HCT116 (cell line): ENCODE data around the gene DGKZ. TPM values are rescaled to one million over a fixed set of nuclear protein-coding genes. Genes with fewer than 3 reads are reported as not detected.

Experiments
- ATAC-seq: fragments of 200-7000 bp; cut with Tn5 transposase; 2 replicates; pipeline ENCODE4 v1.9.1; 2020; ENCODE audit warnings: mild to moderate bottlenecking, moderate library complexity
- BruUV-seq: library from RNA; stranded (reverse); fragments of 400-500 nt; replicated peaks from 2 replicates; lab custom pipeline; 2021; lab: Mats Ljungman, UMichigan
- CTCF ChIA-PET: fragments of 300-600 bp; sonication (Branson Sonifier 250); formaldehyde crosslinking; loops from one replicate; lab custom pipeline; 2021; ENCODE audit warnings: antibody characterized with exemption; lab: Charles Lee
- POLR2A ChIA-PET: fragments of 300-600, 350-600 bp; sonication (Branson Sonifier 250); formaldehyde crosslinking; loops from one replicate; lab custom pipeline; 2021; ENCODE audit warnings: antibody characterized with exemption; lab: Charles Lee
- RAD21 ChIA-PET, 2 experiments: fragments of 300-600 bp; sonication (Branson Sonifier 250); formaldehyde crosslinking; loops; one replicate each; lab custom pipeline; 2023; ENCODE audit warnings: low total read pairs in 2 of 2; ENCODE audit not compliant: uncharacterized antibody in 2 of 2, unreplicated experiment in 2 of 2, low non-redundant PET in 1 of 2; lab: Charles Lee
- DNase-seq: peaks from one replicate; pipeline ENCODE4 v3.0.0-alpha.2; 2010; ENCODE audit warnings: low read depth, low spot score
- H2AFZ ChIP-seq: fragments of 200-600 bp; shearing (Covaris generic), sonication (generic); 2 replicates; pipeline ENCODE4 v1.6.1; 2017; ENCODE audit warnings: low read depth, mixed run types, mixed read lengths, antibody characterized with exemption, low read length; ENCODE audit not compliant: poor library complexity, severe bottlenecking
- H3K27ac ChIP-seq: 2 replicates; pipeline ENCODE4 v1.5.1; 2012; ENCODE audit warnings: low read depth, low read length
- H3K27me3 ChIP-seq: fragments of 200-600 bp; sonication (generic); 2 replicates; pipeline ENCODE4 v1.6.1; 2016; ENCODE audit warnings: mixed run types, low read length, mixed read lengths; ENCODE audit not compliant: insufficient read depth
- H3K36me3 ChIP-seq, 2 experiments: fragments of 200-500 bp in 1 of 2; fragments of 200-600 bp in 1 of 2; sonication (Bioruptor generic) in 1 of 2; sonication (generic) in 1 of 2; 2 replicates each; pipeline versions ENCODE4 v1.5.1 to v1.6.1; 2014 to 2016; ENCODE audit warnings: low read length in 2 of 2, inconsistent platforms in 1 of 2, mixed read lengths in 1 of 2, mixed run types in 1 of 2; ENCODE audit not compliant: insufficient read depth in 2 of 2, control insufficient read depth in 1 of 2
- H3K4me1 ChIP-seq, 2 experiments: fragments of 200-600 bp in 1 of 2; sonication (generic) in 1 of 2; 2 replicates each; pipeline versions ENCODE4 v1.5.1 to v1.6.1; 2012 to 2017; ENCODE audit warnings: low read length in 2 of 2, inconsistent platforms in 1 of 2, mild to moderate bottlenecking in 1 of 2, mixed read lengths in 1 of 2, mixed run types in 1 of 2, moderate library complexity in 1 of 2; ENCODE audit not compliant: insufficient read depth in 2 of 2, control insufficient read depth in 1 of 2
- H3K4me2 ChIP-seq: fragments of 200-600 bp; sonication (generic); 2 replicates; pipeline ENCODE4 v1.6.1; 2017; ENCODE audit warnings: mixed run types, low read length, mixed read lengths
- H3K4me3 ChIP-seq, 2 experiments: fragments of 200-600 bp in 1 of 2; sonication (generic) in 1 of 2; replicated peaks in 1 of 2; 2 replicates each; pipeline ENCODE4 v1.5.1; 2011 to 2016; ENCODE audit warnings: low read length in 2 of 2, control low read depth in 1 of 2, low read depth in 1 of 2, mild to moderate bottlenecking in 1 of 2, mixed read lengths in 1 of 2, mixed run types in 1 of 2
- H3K79me2 ChIP-seq: fragments of 200-600 bp; sonication (generic); 2 replicates; pipeline ENCODE4 v1.6.1; 2017; ENCODE audit warnings: mild to moderate bottlenecking, mixed run types, low read length, moderate library complexity, mixed read lengths; ENCODE audit not compliant: insufficient read depth
- H3K9ac ChIP-seq: fragments of 200-600 bp; sonication (generic); 2 replicates; pipeline ENCODE4 v1.6.1; 2016; ENCODE audit warnings: low read length, mixed read lengths
- H3K9me2 ChIP-seq: fragments of 200-600 bp; sonication (generic), shearing (Covaris generic); 2 replicates; pipeline ENCODE4 v1.6.1; 2017; ENCODE audit warnings: mixed run types, mild to moderate bottlenecking, moderate library complexity; ENCODE audit not compliant: insufficient read depth
- H3K9me3 ChIP-seq, 2 experiments: fragments of 200-500 bp in 1 of 2; fragments of 200-600 bp in 1 of 2; sonication (Bioruptor generic) in 1 of 2; sonication (generic) in 1 of 2; 2 replicates each; pipeline ENCODE4 v1.6.1; 2014 to 2017; ENCODE audit warnings: low read length in 2 of 2, mixed read lengths in 2 of 2, inconsistent platforms in 1 of 2, low read depth in 1 of 2, mild to moderate bottlenecking in 1 of 2, mixed run types in 1 of 2, moderate library complexity in 1 of 2; ENCODE audit not compliant: control insufficient read depth in 1 of 2, insufficient read depth in 1 of 2
- H4K20me1 ChIP-seq: fragments of 200-600 bp; sonication (generic), shearing (Covaris generic); 2 replicates; pipeline ENCODE4 v1.6.1; 2017; ENCODE audit warnings: mixed run types, mild to moderate bottlenecking, moderate library complexity; ENCODE audit not compliant: insufficient read depth
- ATF3 ChIP-seq: IDR thresholded peaks from 2 replicates; pipeline ENCODE4 v1.6.1; 2012
- CTCF ChIP-seq, 3 experiments: fragments of 200-600 bp in 1 of 3; sonication (generic) in 1 of 3; IDR thresholded peaks in 2 of 3; conservative IDR thresholded peaks in 1 of 3; 2 replicates each; pipeline ENCODE4 v1.5.1; 2012 to 2017; ENCODE audit warnings: low read depth in 2 of 3, low read length in 2 of 3, antibody characterized with exemption in 1 of 3, borderline replicate concordance in 1 of 3, control low read depth in 1 of 3, mild to moderate bottlenecking in 1 of 3, mixed read lengths in 1 of 3, mixed run types in 1 of 3, moderate library complexity in 1 of 3; ENCODE audit not compliant: insufficient read depth in 1 of 3
- FOSL1 ChIP-seq: IDR thresholded peaks from 2 replicates; pipeline ENCODE4 v1.6.1; 2012; ENCODE audit warnings: low read depth
- JUND ChIP-seq: IDR thresholded peaks from 2 replicates; pipeline ENCODE4 v1.6.1; 2012
- POLR2AphosphoS5 ChIP-seq: IDR thresholded peaks from 2 replicates; pipeline ENCODE4 v1.6.1; 2011; ENCODE audit warnings: mild to moderate bottlenecking, low read depth, low read length, moderate library complexity
- RAD21 ChIP-seq: IDR thresholded peaks from 2 replicates; pipeline ENCODE4 v1.6.1; 2012; ENCODE audit warnings: low read depth, mild to moderate bottlenecking
- TCF7L2 ChIP-seq: IDR thresholded peaks from 2 replicates; pipeline ENCODE4 v1.7.0; 2011; ENCODE audit warnings: borderline replicate concordance, inconsistent platforms; ENCODE audit not compliant: insufficient read depth, insufficient read length; ENCODE audit errors: extremely low read depth
- ZFX ChIP-seq: fragments of 450-650 bp; IDR thresholded peaks from 2 replicates; pipeline ENCODE4 v1.6.1; 2017
- intact Hi-C: fragments of 100-400 bp; cut with micrococcal nuclease; formaldehyde crosslinking; loops from 2 replicates; pipeline ENCODE4 v1.10.0; 2022
- total RNA-seq: library from RNA; stranded (reverse); gene quantifications from one replicate; pipeline ENCODE4 v1.2.1, GENCODE V29; 2021; ENCODE audit not compliant: unreplicated experiment

The DGKZ gene
- total RNA-seq, 1 experiment from 2014 or later = 70.2 TPM

- intact Hi-C loops = loop anchor here (10.0 kb wide), 1 partner anchor 345 kb away; no protein-coding TSS in a partner anchor
- ATAC-seq (peak; percentile 82), DNase-seq (peak; percentile 48)
- Histone ChIP-seq H3K9ac (no peak overlapping the region), H3K9me3 (no peaks in the 10 kb centered on the region), H3K4me1 (peaks cover 6 to 34% of the 10 kb centered on the region in 2 experiments), H3K4me3 (no peak overlapping the region), H3K4me2 (peak overlapping the region; percentile 70), H3K79me2 (no peaks in the 10 kb centered on the region), H3K36me3 (no peaks in the 10 kb centered on the region), H2AFZ (no peak overlapping the region), H4K20me1 (no peaks in the 10 kb centered on the region), H3K9me2 (no peaks in the 10 kb centered on the region), H3K27me3 (no peaks in the 10 kb centered on the region), H3K27ac (peak overlapping the region; percentile 19; the same call in 1 of the 2 replicates)
- no TSS peak for BruUV-seq
- ChIA-PET RAD21 (interaction anchor here (0.6 to 1.3 kb wide), 3 partner anchors 67 to 221 kb away, joined by 3 to 4 read pairs (median 4); no protein-coding TSS in a partner anchor), POLR2A (interaction anchor here (1.0 to 2.9 kb wide), 3 partner anchors 60 to 71 kb away, joined by 3 to 13 read pairs (median 10); no protein-coding TSS in a partner anchor), CTCF (interaction anchor here (0.6 to 3.0 kb wide), 10 partner anchors 8 to 71 kb away, joined by 3 to 27 read pairs (median 4); no protein-coding TSS in a partner anchor)
- TF ChIP-seq CTCF (IDR thresholded peaks at IDR 0.05 in 2 of 3, conservative IDR thresholded peaks at IDR 0.05 in 1 of 3; ENCODE audit: borderline replicate concordance in 1 of 3, insufficient read depth in 1 of 3, low read depth in 2 of 3, low read length in 2 of 3) (no peak), TCF7L2 (peak; percentile 95)
Observed at GRCh38 chr11:46309814-46310259, 37.4 kb upstream of the DGKZ start.

GRCh38 chr11:46315033-46315738, 32.1 kb upstream of the DGKZ start:
- peak; percentile 97 for ATAC-seq
- Histone ChIP-seq H3K4me2 (peak overlapping the region; percentile 42), H2AFZ (peak overlapping the region; percentile 13)

More at GRCh38 chr11:46315033-46315738, 32.1 kb upstream of the DGKZ start:
- CTCF ChIA-PET = interaction anchor here (0.6 to 4.7 kb wide), 18 partner anchors 9 to 443 kb away, joined by 3 to 56 read pairs (median 5); no protein-coding TSS in a partner anchor
- H4K20me1 ChIP-seq = no peaks in the 10 kb centered on the region
- TF ChIP-seq RAD21 = peak; percentile 81
- TF ChIP-seq ATF3 = no peak
- no peak for TF ChIP-seq FOSL1
- no peak for TF ChIP-seq JUND
- TF ChIP-seq CTCF (IDR thresholded peaks at IDR 0.05 in 2 of 3, conservative IDR thresholded peaks at IDR 0.05 in 1 of 3; ENCODE audit: borderline replicate concordance in 1 of 3, insufficient read depth in 1 of 3, low read depth in 2 of 3, low read length in 2 of 3) = peak; percentile 78 to 99 (median 98)
- no peak for TF ChIP-seq ZFX
- TF ChIP-seq POLR2AphosphoS5 = peak; percentile 52
- TF ChIP-seq, all 23 proteins: peak for 3
- Histone ChIP-seq H3K27me3 (no peaks in the 10 kb centered on the region), H3K27ac (no peak overlapping the region), H3K4me1 (peaks cover 5 to 15% of the 10 kb centered on the region in 2 experiments; a peak in 3 of 4 replicates), H3K9ac (no peak overlapping the region), H3K4me3 (no peak overlapping the region), H3K36me3 (no peaks in the 10 kb centered on the region), H3K79me2 (no peaks in the 10 kb centered on the region), H3K9me2 (no peaks in the 10 kb centered on the region), H3K9me3 (no peaks in the 10 kb centered on the region)
- BruUV-seq = no TSS peak
- ChIA-PET RAD21 (interaction anchor here (0.5 to 1.4 kb wide), 4 partner anchors 67 to 473 kb away, joined by 3 to 10 read pairs (median 3); no protein-coding TSS in a partner anchor), POLR2A (interaction anchor here (1.6 to 1.8 kb wide), 3 partner anchors 67 to 74 kb away, joined by 5 to 12 read pairs (median 5); no protein-coding TSS in a partner anchor)
- intact Hi-C loops = loop anchor here (1.0 to 10.0 kb wide), 4 partner anchors 76 to 442 kb away; no protein-coding TSS in a partner anchor
- DNase-seq = peak; percentile 86
